Omental fat pad (tissue), 4 donors: ENCODE data around the gene ATL3. TPM values are rescaled to one million over a fixed set of nuclear protein-coding genes. Genes with fewer than 3 reads are reported as not detected.
"Not testable (repeated sequence)": the region's sequence is repeated elsewhere in the genome, so short reads cannot be mapped to it uniquely, and the experiment has no call there.

Source experiments
- ATAC-seq: fragments of 150-250 bp; one replicate; pipeline ENCODE4 v1.9.1; 2016; ENCODE audit warnings: mild to moderate bottlenecking, moderate library complexity; ENCODE audit not compliant: low FRiP score
- DNase-seq: peaks from one replicate; pipeline ENCODE4 v3.0.0-alpha.2; 2019; ENCODE audit warnings: low spot score
- total RNA-seq, 4 donors: library from RNA; depleted of rRNA; stranded (reverse); fragments of >200 nt; gene quantifications; one replicate each; pipeline ENCODE4 v1.1.0, GENCODE V29; 2016
- TF ChIP-seq, protein P1 (sequence below), 3 donors: fragments of 450-650 bp; IDR thresholded peaks; one replicate each; pipeline ENCODE4 v1.5.1; 2016 to 2017; ENCODE audit warnings: antibody characterized with exemption in 3 of 3, mild to moderate bottlenecking in 3 of 3, moderate library complexity in 2 of 3

ATL3 gene
- total RNA-seq, 4 donors from 2014 or later: 84.4 to 100 (median 86.5) TPM

DNA sequence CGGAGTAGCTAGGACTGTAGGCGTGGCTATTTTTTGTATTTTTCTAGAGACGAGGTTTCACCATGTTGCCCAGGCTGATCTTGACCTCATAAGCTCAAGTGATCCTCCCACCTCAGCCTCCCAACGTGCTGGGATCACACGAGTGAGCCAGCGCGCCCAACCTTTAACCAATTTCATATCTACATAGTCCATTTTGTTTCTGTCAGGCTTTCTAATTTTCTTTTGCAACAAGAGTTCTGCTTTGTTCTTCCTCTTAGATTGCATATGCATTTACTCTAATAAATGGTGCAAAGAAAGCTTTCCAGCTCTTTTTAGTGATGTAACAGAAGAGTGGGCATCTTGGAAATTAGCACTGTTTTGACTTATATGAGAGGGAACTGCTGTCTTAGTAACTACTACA is 23.4 kb upstream of the ATL3 start:
- ATAC-seq (no peak), DNase-seq (no peak)
- TF ChIP-seq, protein P1, sequence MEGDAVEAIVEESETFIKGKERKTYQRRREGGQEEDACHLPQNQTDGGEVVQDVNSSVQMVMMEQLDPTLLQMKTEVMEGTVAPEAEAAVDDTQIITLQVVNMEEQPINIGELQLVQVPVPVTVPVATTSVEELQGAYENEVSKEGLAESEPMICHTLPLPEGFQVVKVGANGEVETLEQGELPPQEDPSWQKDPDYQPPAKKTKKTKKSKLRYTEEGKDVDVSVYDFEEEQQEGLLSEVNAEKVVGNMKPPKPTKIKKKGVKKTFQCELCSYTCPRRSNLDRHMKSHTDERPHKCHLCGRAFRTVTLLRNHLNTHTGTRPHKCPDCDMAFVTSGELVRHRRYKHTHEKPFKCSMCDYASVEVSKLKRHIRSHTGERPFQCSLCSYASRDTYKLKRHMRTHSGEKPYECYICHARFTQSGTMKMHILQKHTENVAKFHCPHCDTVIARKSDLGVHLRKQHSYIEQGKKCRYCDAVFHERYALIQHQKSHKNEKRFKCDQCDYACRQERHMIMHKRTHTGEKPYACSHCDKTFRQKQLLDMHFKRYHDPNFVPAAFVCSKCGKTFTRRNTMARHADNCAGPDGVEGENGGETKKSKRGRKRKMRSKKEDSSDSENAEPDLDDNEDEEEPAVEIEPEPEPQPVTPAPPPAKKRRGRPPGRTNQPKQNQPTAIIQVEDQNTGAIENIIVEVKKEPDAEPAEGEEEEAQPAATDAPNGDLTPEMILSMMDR (IDR thresholded peaks at IDR 0.05): no peak

DNA sequence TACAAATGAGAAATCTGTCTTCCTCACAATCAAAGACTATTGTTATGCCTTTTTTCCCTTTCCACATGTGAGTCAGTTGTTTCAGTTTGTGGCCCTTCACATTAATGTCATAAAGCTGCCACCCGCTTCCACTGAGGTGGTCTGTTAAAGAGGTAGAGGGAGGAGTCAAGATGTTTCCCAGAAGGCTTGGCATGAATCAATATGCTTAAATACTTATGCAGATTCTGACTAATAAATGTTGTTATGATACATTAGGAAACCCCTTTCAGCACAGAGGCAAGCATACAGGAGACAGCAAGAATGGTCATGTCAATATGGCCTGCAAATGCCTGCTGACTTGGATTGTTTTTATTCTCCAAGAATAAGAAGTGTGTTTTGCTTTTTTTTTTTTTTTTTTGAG is 16.7 kb upstream of the ATL3 start:
- no peak for ATAC-seq
- DNase-seq: no peak
- TF ChIP-seq, protein P1 (IDR thresholded peaks at IDR 0.05): no peak

DNA sequence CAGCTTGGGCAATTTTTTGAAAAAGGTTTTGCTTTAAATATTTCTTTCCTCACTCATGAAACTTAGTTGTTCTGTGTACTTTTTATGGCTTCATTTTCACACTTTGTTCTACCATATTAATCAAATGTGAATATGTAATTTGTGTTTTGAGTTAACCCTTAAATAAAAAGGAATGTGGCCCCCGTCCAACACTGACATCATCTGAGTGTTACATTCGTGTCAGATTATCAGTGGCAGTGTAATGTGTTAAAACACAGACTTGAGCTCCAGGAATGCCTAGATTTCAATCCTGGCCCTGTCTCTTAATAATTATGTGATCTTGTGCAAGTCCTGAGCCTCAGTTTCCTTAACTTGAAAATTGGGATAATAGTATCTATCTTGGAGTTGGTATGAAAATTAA is 15.8 kb upstream of the ATL3 start:
- ATAC-seq (no peak), DNase-seq (no peak)
- TF ChIP-seq, protein P1 (IDR thresholded peaks at IDR 0.05): no peak

DNA sequence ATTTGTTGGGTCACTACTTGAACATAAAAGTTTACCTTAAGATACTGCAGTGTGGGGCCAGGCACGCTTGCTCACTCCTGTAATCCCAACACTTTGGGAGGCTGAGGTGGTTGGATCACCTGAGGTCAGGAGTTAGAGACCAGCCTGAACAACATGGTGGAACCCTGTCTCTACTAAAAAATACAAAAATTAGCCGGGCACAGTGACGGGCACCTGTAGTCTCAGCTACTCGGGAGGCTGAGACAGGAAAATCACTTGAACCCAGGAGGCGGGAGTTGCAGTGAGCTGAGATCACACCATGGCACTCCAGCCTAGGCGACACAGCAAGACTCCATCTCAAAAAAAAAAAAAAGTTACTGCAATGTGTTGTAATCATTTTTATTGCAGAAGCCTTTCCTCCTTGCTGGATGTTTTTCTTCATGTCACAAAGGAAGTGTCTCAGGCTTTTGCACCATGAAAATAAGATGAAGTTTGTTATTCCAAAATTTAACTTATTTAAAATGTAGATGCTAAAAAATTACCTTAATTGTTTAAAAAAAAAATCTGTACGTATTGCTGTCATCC is 14.1 kb upstream of the ATL3 start:
- not testable (repeated sequence) for DNase-seq, ATAC-seq

DNA sequence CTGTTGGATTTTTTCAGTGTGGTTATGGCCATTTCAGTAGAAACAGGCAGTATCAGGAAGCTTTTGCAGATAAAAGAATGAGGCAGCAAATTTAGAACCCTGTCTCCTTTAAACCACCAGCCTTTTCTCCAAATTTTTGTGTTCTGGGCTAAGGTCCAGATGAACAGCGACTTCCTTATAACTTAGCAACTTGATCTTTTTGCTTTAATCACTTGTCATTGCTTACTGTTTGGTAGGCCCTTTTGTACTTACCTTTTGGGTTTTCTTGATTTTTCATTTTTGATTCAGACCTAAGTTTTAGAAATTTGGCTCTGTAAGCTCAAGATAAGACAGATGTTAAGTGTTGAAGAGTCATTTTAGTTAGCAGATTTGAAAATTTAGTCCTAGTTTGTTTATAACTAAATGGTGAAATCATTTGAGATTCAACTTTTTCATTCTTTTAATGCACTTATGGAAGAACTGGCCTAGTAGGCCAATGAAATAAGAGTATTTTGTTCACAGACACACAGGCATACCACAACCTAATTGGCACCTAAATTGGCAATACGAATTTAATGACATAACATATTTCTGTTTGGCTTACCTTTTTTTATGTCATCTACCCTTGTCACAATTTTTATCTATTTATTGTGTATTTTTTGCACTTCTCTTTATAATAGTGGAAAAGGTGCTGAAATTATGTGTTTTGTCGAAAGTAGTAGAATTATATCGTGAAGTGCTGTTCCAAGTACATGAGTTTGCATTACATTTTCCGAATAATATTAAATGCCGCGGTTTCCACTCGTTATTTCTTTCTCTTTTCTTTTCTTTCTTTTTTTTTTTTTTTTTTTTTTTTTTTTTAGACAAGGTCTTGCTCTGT is 12.2 kb upstream of the ATL3 start:
- TF ChIP-seq, protein P1 (IDR thresholded peaks at IDR 0.05): no peak
- no peak for ATAC-seq
- no peak for DNase-seq

DNA sequence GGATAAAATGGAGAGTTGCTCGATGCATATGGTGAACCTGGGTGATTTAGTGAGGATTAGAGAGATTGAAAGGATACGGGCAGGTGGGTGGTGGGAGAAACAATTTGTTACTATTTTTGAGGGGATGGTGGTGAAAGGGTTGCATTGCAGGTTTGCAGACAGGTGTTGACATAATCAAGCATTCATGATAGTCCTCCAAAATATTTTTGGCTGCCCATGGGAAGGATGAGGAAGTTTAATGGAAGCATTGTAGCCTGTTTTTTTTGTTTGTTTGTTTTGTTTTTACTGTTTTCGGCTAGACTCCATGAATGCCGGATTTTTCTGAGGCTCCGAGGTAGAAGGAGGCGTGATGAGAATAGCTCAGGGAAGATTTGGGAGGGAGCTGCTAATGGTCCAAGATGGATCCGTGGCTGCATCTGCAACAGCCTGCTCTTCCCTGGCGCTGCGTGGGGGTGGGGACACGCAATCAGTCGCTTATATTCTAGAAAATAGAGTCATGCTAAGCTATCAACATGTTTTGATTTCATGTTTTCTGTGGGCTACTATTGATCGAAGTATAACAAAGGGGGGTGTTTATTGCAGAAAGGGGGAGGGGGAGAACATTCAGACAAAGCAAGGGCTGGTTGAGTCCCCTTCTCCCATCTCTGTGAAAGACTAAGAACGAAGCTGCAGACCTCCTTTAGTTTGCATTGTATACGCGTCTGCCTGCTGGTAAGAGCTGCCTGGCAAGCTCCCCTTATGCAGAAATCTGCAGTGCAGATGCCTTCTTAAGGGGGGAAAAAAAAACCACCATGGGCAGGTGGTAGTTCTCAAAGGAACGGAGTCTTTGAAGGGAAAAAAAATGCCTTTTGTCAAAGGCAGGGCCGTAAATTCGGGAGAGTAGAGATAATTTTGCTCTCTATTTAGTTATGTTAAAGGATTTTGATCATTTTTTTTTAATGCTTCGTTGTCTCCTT is 11.2 kb upstream of the ATL3 start:
- DNase-seq: no peak
- TF ChIP-seq, protein P1 (IDR thresholded peaks at IDR 0.05): no peak
- ATAC-seq: no peak
